ENCODE results near the gene IFFO2. TPM values are rescaled to one million over a fixed set of nuclear protein-coding genes. Genes with fewer than 3 reads are reported as not detected.

Gene IFFO2
- total and polyA plus RNA-seq, 2 of the 13 experiments (the other 11 are each of a cell fraction or from before 2014, with no cell fraction given), result 7.3 to 16.7 TPM

DNA sequence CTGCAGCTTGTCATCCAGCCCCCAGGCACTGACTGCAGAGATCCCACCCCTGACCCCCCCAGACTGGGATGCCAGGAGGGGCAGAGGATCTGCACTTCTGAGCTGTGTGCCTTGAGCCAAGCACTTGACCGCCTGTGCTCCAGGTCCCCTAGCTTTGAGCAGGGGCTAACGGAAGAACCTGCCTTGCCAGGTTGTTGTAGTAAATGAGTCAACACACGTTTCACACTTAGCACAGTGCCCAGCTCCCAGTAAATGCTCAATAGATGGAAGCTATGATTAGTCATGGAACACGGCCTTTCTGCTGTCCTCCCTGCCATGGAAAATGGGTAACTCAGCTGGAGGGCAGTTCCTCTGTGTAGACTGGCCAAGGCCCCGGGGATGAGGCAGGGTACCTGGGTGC lies 24.1 kb downstream of the IFFO2 start:
- Histone ChIP-seq H3K27me3 (ENCODE audit: control insufficient read depth in 1 of 2, insufficient read depth in 2 of 2, low read length in 2 of 2) (no peaks in the 10 kb centered on the region), H3K9me3 (ENCODE audit: low read length) (no peaks in the 10 kb centered on the region), H3K27ac (ENCODE audit: extremely low read length, insufficient read depth, low read length) (no peak overlapping the region), H4K20me1 (ENCODE audit: insufficient read depth, low read length) (peaks cover 15% of the 10 kb centered on the region), H3K79me2 (ENCODE audit: insufficient read depth, low read length) (peaks cover 23% of the 10 kb centered on the region), H3K4me1 (ENCODE audit: insufficient read depth, low read length) (peaks cover 31% of the 10 kb centered on the region), H3K4me3 (replicated peaks in 1 of 3; ENCODE audit: insufficient read depth in 1 of 3, low read depth in 2 of 3, low read length in 3 of 3) (no peak overlapping the region), H2AFZ (ENCODE audit: low read length) (no peak overlapping the region), H3K4me2 (ENCODE audit: low read depth, low read length) (no peak overlapping the region), H3K9ac (ENCODE audit: insufficient read depth, low read depth, low read length) (no peak overlapping the region), H3K36me3 (replicated peaks in 1 of 2; ENCODE audit: control insufficient read depth in 1 of 2, insufficient read depth in 2 of 2, low read length in 2 of 2) (no peaks in the 10 kb centered on the region)
- 60% methylated on average over 1 of the region's 5 CpGs for WGBS (ENCODE audit: low lambda C conversion rate)
- ChIA-PET POLR2A (no interaction called here), CTCF (ENCODE audit: low intra/inter-chr PET ratio, low total read pairs) (no interaction called here)
- TF ChIP-seq MYNN (CRISPR knock-in tag; IDR thresholded peaks at IDR 0.05; ENCODE audit: low read depth) (no peak), BRD4 (CRISPR knock-in tag; IDR thresholded peaks at IDR 0.05) (no peak), SCMH1 (CRISPR knock-in tag; IDR thresholded peaks at IDR 0.05; ENCODE audit: borderline replicate concordance) (no peak), MED8 (CRISPR knock-in tag; IDR thresholded peaks at IDR 0.05; ENCODE audit: insufficient replicate concordance) (no peak), NR3C1 (CRISPR knock-in tag; IDR thresholded peaks at IDR 0.05) (no peak), CENPX (CRISPR knock-in tag; IDR thresholded peaks at IDR 0.05) (no peak), SOX5 (CRISPR knock-in tag; IDR thresholded peaks at IDR 0.05; ENCODE audit: borderline replicate concordance) (no peak), ZNF772 (CRISPR knock-in tag; IDR thresholded peaks at IDR 0.05) (no peak), ZNF616 (CRISPR knock-in tag; IDR thresholded peaks at IDR 0.05; ENCODE audit: low read depth) (no peak), ZNF788 (CRISPR knock-in tag; IDR thresholded peaks at IDR 0.05; ENCODE audit: borderline replicate concordance) (no peak), JUN (CRISPR knock-in tag; IDR thresholded peaks at IDR 0.05) (no peak), ZNF432 (CRISPR knock-in tag; IDR thresholded peaks at IDR 0.05; ENCODE audit: borderline replicate concordance) (no peak), HOXA5 (CRISPR knock-in tag; IDR thresholded peaks at IDR 0.05) (no peak), MIER2 (CRISPR knock-in tag; IDR thresholded peaks at IDR 0.05) (no peak)
- TF ChIP-seq, protein P1, sequence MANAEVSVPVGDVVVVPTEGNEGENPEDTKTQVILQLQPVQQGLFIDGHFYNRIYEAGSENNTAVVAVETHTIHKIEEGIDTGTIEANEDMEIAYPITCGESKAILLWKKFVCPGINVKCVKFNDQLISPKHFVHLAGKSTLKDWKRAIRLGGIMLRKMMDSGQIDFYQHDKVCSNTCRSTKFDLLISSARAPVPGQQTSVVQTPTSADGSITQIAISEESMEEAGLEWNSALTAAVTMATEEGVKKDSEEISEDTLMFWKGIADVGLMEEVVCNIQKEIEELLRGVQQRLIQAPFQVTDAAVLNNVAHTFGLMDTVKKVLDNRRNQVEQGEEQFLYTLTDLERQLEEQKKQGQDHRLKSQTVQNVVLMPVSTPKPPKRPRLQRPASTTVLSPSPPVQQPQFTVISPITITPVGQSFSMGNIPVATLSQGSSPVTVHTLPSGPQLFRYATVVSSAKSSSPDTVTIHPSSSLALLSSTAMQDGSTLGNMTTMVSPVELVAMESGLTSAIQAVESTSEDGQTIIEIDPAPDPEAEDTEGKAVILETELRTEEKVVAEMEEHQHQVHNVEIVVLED (CRISPR knock-in tag; IDR thresholded peaks at IDR 0.05; ENCODE audit: borderline replicate concordance), result no peak
- ATAC-seq (no peak), FAIRE-seq (no peak), DNase-seq (ENCODE audit: low spot score) (no peak)
- intact Hi-C loops (cut with micrococcal nuclease; ENCODE audit: unreplicated experiment), result no loop called here
- BruUV-seq (replicated peaks), result no TSS peak
- in situ Hi-C loops (cut with HindIII; ENCODE audit: extremely low pct_ligation_motif_present, low pct_unique_long_range_greater_than_20kb), result no loop called here
